GM12891 (cell line): Measurements from ENCODE around the gene NRDC.

Experiments
- PAX5 ChIP-seq: IDR thresholded peaks from 2 replicates; pipeline ENCODE4 v1.6.1; 2011; ENCODE audit warnings: low read length, moderate library complexity, mild to moderate bottlenecking; ENCODE audit not compliant: insufficient read depth, severe bottlenecking
- POLR2A ChIP-seq: IDR thresholded peaks from 2 replicates; pipeline ENCODE4 v1.6.1; 2011; ENCODE audit warnings: low read depth, low read length, control low read depth
- POLR2AphosphoS5 ChIP-seq: IDR thresholded peaks from 2 replicates; pipeline ENCODE4 v1.6.1; 2011; ENCODE audit warnings: low read depth, low read length, control low read depth
- POU2F2 ChIP-seq: IDR thresholded peaks from 2 replicates; pipeline ENCODE4 v1.6.1; 2011; ENCODE audit warnings: low read depth, mild to moderate bottlenecking, control low read depth, low read length, moderate library complexity
- SPI1 ChIP-seq: IDR thresholded peaks from 2 replicates; pipeline ENCODE4 v1.6.1; 2011; ENCODE audit warnings: low read depth, low read length, control low read depth
- TAF1 ChIP-seq: IDR thresholded peaks from 2 replicates; pipeline ENCODE4 v1.6.1; 2011; ENCODE audit warnings: low read depth, low read length, control low read depth

DNA sequence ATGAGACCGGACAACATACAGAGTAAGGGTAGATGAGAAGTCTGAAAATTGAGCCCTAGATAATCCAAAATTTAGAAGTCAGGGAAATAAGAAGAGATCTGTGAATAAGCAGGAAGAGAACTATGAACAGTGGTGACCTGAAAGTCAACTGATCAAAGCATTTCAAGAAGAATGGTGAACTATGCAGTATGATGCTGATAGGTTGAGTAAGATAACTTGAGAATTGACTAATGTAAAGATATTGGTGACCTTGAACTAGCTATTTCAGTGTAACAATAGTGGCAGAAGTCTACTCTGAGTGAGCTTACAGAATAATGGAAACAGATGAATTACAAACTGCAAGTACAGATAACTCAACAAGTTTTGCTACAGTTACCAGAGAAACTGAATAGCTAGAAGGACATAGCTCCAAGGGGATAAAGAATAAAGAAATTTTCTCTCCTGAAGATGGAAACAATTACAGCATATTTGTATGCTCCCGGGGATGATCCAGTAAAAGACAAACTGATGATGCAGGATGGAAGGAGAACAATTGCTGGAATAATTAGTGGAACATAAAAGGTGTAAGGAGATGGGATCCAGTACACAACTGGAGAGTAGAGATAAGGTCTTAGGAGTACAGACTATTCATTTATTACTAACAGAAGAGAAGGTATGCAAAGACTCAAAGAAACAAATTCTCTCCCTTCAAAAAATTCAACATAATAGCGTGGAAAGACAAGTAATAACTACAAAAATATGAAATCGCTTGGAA is 10.9 kb downstream of the NRDC start:
- TF ChIP-seq TAF1 (no peak), POLR2A (no peak), POLR2AphosphoS5 (no peak), SPI1 (no peak), PAX5 (no peak), POU2F2 (no peak)
